IPS-11a (cell line): ENCODE measurements around the gene TMEM208.

ENCODE experiments used
- H3K4me3 ChIP-seq: one replicate; pipeline ENCODE4 v1.5.1; 2013; ENCODE audit warnings: low read depth, low read length, control low read depth

Gene TMEM208

DNA sequence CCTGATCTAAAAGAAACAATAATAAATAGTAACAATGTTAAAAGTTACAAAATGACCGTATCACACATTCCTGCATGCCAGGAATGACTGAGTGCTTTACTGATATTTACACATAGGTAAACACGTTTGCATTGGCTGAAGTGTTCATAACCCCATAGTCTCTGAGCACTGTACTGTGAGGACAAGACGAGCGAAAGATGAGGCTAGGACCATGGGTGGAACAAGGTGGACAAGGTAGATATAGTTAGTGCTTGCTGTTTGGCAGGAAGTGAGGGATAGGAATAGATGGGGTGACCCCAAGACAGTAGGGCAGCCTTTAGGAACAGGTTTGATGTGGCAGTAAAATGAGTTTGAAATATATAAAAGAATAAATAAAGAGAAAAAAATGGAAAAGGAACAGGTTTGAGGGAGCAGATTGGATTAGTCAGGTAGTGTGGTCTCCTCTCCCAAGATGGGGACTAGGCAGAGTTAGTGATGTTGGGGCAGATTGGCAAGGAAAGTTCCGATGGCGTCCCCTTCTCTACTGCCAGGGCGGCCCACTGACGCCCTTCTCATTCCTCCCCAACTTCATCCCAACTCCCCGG lies 35.4 kb upstream of the TMEM208 start:
- no peak overlapping the region for H3K4me3 ChIP-seq

DNA sequence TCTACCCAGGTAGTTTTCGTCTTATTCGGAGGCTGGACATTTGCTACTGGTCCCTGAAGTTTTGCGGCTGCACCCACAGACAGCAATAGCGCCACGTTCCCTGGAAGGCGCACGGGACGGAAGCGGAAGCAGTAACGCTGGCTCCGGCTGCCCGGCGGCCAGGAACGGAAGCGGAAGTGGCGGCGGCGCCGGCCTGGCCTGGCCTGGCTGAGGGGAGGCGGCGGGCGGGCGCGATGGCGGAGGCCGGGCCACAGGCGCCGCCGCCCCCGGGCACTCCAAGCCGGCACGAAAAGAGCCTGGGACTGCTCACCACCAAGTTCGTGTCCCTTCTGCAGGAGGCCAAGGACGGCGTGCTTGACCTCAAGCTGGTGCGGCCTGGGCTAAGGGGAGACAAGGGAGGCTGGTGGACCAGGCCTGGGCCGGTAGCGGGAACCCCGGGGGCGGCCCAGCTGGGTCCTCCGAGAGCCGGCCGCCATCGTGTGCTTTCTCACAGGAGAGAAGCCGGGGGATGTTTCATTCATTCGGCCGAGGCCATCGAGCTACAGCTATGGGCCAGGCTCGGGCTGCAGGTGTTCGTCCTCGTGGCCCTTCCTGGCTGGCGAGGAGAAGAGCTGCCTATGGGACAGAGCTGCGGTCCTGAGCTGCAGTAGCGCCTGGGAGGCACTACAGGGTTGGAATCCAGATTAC lies 34.8 kb upstream of the TMEM208 start, which contains the start of gene E2F4:
Gene E2F4 (plus strand): TSS at position 161 of the 687 bp plus-strand sequence. CDS start 73 bp downstream, at position 234.
- peak within 1 kb of the TSS; percentile 100 for H3K4me3 ChIP-seq

DNA sequence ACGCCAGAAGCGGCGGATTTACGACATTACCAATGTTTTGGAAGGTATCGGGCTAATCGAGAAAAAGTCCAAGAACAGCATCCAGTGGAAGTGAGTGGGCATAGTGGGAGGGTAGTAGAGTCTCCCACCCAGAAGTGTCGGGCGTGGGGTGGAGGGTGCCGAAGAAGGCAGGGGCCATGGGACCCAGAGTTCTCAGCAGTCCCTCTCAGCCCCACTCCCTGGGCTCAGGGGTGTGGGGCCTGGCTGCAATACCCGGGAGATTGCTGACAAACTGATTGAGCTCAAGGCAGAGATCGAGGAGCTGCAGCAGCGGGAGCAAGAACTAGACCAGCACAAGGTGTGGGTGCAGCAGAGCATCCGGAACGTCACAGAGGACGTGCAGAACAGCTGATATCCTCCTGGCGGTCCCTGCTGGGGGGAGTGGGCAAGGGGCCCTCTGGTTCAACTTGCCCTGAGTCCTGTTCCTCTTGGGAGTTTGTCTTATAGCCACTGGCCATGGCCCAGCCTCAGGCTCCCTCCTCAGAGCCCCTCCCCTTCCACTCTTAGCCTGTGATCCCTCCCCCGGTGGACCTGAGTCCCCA lies 34.1 kb upstream of the TMEM208 start:
- H3K4me3 ChIP-seq: peak overlapping the region; percentile 100

DNA sequence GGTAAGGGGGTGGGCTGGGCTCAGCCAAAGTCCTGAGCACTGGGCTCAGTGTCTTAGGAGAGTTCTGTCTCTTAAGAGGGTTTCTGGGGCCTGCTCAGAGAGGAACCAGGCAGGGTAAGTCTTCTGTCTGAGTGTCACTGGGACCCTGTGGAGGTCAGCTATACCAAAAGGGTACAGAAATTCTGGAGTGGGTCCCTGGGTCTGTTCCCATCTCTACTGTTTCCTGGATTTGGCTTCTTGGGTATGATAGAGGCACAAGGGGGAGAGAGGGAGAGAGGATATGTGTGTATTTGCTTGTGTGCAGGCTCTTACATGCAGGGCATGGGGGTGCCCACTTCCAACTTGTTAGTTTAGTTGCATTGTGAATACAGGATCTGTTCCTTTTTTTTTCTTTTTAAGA lies 33.4 kb upstream of the TMEM208 start:
- H3K4me3 ChIP-seq: no peak overlapping the region

DNA sequence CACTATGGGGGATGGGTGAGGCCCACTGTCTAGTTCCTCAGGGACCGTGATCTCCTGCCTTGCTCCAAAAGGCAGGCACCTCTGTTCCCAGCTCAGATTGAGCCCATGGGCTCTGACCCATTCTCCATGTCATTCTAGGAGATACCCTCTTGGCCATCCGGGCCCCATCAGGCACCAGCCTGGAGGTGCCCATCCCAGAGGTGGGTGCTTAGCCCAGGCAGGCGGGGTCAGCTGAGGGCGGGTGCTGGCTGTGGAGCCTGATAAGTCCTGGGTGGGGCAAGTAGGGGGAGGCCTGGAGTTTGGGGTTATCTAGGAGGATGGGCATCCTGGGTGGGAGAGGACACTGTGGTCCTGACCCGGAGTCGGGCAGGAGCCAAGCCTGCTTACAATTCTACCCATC lies 32.7 kb upstream of the TMEM208 start:
- H3K4me3 ChIP-seq: no peak overlapping the region

DNA sequence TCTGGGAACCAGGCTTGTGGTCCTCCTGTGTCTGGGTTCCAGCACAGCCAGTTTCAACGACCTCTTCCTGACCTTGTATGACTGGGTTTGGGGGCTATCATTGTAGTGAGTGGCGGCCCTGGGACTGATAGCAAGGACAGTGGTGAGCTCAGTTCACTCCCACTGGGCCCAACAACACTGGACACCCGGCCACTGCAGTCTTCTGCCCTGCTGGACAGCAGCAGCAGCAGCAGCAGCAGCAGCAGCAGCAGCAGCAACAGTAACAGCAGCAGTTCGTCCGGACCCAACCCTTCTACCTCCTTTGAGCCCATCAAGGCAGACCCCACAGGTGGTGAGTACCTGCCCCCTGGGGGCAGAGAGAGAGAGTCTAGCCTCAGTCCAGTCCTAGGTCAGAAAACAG lies 31.3 kb upstream of the TMEM208 start:
- no peak overlapping the region for H3K4me3 ChIP-seq

DNA sequence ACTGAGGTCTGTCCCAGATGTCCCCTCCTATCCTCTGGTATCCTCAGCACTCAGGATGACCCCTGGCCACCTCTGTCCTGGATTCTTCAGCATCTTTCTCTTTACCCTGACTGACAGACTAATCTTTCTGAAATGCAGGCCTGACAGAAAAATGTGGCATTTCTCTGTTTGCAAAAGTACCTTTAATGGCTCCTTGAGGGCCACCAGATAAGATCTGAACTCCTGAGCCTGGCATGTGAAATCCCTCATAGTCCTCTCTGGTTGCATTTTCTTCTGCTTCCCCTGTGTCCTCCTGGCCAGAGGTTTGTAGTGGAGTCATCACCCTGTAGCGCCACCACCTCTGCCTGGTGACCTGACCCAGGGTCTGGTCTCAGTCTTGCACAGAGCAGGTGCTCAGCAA lies 30.0 kb upstream of the TMEM208 start:
- H3K4me3 ChIP-seq: no peak overlapping the region

DNA sequence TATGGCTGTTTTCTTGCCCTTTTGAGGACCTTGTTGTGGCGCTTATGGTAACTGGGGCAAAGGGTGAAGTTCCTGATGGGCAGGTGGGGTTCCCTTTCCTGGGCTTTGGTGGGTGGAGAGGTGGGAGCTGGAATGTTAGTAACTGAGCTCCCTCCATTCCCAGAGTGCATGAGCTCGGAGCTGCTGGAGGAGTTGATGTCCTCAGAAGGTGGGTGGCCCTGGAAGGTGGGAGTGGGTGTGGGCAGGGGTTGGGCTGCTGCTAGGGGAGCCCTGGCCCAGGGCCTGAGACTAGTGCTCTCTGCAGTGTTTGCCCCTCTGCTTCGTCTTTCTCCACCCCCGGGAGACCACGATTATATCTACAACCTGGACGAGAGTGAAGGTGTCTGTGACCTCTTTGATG lies 29.2 kb upstream of the TMEM208 start:
- no peak overlapping the region for H3K4me3 ChIP-seq

DNA sequence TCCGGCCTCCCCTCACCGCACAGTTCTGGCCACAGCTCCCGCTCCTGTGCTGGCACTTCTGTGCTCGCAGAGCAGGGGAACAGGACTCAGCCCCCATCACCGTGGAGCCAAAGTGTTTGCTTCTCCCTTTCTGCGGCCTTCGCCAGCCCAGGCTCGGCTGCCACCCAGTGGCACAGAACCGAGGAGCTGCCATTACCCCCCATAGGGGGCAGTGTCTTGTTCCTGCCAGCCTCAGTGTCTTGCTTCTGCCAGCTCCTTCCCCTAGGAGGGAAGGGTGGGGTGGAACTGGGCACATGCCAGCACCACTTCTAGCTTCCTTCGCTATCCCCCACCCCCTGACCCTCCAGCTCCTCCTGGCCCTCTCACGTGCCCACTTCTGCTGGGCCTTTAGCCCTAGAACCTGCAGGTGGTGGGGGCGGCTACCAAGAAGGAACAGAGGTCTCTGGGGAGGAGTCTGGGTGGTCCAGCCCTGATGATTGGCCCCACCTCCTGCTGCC lies 28.6 kb upstream of the TMEM208 start:
- no peak overlapping the region for H3K4me3 ChIP-seq

DNA sequence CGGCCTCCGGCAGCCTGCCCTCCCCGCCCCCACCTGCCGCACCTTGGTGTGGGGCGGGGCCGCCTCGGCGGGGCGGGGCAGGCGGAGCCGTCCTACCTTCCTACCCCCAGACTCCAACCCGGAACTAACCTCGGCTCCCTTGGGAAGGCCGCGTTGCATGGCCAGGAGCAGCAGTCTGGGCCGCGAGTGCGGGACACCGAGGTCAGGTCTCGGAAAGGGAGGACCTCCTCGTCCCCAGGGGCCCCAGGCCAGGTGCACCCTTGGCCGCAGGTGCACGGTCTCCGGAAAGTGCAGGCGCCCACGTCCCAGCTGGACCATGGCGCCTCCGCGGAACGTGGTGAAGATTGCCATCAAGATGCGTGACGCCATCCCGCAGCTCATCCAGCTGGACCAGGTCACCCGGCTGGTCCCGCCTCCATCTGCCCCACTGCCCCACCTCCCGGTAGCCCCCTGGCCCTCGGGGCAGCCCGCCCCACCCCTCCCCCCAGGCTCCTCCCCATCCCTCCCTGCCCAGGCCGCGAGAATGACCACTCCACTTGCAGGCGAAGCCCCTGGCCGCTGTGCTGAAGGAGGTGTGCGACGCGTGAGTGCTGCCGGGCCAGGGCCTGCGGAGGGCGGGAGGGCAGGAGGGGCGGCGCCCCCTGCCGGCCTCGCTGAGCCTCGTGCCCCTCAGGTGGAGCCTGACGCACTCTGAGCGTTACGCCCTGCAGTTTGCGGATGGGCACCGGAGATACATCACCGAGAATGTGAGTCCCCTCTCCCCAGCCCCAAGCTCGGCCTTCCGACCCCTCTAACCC lies 27.7 kb upstream of the TMEM208 start, which contains the start of gene ELMO3:
Gene ELMO3 (plus strand): TSS at position 121 of the 797 bp plus-strand sequence. CDS start 196 bp downstream, at position 317.
- H3K4me3 ChIP-seq: peak within 1 kb of the TSS; percentile 60

DNA sequence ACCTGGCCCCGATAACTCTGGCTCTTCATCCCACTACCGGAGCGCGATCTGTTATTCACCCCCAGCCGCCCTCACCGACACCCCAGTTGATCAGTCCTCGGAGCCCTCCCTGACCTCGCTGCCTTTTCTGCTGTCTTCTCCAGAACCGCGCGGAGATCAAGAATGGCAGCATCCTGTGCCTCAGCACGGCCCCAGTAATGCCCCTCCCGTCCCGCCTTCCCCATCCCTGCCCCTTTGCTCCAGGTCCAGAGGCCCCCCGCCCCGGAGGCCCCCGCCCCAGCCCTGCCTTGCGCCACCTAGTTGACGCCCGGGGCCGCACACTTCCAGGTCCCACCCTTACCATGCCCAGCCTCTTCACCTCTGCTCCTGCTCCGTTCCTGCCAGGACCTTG lies 27.1 kb upstream of the TMEM208 start:
- peak overlapping the region; percentile 60 for H3K4me3 ChIP-seq

DNA sequence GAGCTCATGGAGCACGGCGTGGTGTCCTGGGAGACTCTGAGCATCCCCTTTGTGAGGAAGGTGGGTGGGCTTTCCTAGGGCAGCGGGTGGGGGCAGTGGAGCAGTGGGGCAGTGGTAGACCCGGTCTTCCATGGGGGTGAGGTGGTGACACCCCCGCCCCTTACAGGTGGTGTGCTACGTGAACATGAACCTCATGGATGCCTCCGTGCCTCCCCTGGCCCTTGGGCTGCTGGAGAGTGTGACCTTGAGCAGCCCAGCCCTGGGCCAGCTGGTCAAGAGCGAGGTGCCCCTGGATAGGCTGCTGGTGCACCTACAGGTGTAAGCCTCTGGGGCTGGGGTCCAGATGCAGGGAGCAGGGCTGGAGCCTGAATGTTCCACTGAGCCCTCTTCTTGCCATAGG lies 26.4 kb upstream of the TMEM208 start:
- peak overlapping the region; percentile 6 for H3K4me3 ChIP-seq

DNA sequence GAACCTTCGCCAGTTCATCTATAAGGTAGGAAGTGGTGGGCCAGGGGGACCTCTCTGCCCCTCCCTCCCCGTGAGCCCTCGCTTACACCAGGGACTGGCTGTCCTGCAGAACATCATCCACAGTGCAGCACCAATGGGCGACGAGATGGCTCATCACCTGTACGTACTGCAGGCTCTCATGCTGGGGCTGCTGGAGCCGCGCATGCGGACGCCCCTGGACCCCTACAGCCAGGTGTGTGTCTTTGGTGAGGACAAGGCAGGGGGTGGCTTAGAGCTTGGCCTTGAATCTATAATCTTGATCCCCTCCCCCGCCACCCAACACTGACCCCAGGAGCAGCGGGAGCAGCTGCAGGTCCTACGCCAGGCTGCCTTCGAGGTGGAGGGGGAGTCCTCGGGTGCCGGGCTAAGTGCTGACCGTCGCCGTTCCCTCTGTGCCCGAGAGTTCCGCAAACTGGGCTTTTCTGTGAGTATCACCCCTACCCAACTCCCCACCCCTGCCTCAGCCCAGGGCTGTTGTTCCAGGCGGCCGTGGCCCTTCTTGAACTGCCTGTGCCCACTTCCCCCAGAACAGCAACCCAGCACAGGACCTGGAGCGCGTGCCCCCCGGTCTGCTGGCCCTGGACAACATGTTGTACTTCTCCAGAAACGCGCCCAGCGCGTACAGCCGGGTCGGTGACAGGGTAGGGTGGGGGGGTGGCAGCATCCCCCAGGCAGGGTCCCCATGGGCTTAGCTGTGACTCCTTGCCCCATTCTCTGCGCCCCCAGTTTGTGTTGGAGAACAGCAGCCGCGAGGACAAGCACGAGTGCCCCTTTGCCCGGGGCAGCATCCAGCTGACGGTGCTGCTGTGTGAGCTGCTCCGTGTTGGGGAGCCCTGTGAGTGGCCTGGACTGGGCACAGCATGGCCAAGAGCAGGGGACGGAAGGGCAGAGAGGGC lies 25.3 kb upstream of the TMEM208 start:
- H3K4me3 ChIP-seq: no peak overlapping the region

DNA sequence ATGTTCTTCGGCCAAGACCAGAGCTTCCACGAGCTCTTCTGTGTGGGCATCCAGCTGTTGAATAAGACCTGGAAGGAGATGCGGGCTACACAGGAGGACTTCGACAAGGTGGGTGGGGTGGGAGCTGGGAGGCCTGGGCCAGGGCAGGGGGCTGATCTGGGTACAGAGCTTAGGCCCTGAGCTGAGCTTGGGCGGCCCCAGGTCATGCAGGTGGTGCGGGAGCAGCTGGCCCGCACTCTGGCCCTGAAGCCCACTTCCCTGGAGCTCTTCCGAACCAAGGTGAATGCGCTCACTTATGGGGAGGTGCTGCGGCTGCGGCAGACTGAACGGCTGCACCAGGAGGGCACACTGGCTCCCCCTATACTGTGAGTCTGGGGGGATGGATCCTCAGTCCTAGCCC lies 24.5 kb upstream of the TMEM208 start:
- H3K4me3 ChIP-seq: no peak overlapping the region

DNA sequence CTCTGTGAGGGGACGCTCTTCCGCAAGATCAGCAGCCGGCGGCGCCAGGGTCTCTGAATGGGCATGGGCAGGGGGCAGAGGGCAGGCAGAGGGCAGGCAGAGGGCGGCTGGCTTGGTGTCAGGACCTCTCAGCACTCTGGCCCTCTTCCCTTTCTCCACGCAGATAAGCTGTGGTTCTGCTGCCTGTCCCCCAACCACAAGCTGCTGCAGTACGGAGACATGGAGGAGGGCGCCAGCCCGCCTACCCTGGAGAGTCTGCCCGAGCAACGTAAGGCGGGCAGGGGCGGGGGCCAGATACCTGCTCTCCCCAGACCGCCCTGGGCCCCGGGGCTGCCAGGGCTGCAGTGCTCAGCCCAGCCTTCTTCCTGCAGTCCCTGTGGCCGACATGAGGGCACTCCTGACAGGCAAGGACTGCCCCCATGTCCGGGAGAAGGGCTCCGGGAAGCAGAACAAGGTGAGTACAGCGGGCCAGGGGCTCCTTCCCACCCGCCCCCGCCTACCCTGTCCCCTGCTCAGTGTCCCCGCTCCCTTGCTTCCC lies 23.9 kb upstream of the TMEM208 start:
- no peak overlapping the region for H3K4me3 ChIP-seq

DNA sequence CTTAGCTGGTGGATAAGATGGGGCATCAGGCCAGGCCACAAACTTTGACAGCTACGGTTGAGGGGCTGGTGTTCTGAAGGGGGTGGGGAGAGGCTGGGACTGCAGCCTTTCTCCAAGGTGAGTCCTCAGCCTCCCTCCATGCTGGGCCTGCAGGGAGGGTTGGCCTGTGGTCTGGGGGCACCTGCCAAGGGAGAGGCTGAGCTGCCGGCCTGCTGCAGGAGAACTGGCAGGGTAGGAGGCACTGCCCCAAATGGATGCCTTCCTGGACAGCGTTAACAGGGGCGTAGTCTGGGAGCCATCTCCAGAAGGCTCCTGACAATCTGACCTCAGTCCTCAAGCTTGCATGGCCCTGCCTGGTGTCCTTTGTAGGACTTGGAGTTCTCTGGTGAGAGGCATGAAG lies 22.9 kb upstream of the TMEM208 start:
- no peak overlapping the region for H3K4me3 ChIP-seq

DNA sequence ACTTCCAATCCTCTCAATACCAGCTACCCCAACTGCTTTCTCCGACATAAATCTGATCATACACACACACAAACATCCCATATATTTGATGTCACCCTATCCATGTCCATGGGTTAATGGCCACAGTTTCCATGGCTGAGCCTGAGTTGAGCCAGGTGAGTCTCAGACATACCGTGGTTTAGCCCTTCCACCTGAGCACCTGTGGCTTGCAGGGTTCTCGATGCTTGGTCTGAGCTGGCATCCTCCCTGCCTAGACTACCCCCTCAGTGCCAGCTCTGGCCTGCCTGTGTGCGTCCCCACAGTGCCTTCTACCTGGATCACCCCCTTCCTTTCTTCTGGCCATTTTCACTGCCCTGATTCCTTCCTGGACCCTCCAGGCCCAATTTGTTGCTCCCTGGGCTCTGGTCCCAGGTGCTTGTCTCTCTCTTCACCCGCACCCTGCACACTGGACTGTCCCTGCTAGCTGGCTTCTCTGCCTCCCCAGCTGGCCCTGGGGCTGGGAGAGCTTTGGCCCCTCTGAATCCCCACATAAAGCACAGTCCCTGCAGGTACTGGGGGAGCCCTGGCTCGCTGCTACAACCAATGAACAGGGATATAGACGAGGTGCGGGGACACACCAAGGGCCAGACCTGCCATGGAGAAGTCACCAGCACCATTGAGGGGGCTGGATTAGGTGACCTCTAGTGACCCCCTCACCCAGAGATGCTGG lies 20.6 kb upstream of the TMEM208 start:
- H3K4me3 ChIP-seq: no peak overlapping the region

DNA sequence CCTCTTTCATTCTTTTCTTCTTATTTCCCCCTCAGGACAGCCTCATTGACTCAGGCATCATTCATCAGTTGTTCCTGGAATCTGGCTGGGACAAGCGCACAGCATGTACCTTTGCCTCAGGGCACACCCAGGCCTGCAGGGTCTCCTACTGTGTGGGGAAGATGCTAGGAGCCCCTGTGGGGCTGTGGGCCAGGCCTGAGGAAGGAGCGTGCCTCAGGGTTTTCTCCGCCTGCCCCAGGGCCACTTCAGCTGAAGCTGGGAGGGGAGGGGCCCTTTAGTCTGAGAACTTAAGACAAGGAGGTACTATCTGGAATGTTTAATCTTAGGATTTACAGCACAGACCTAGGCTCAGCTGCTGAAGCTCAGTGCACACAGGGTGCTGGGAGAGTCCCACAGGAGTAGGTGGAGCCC lies 20.1 kb upstream of the TMEM208 start:
- H3K4me3 ChIP-seq: no peak overlapping the region
